GM12874 (cell line): ENCODE data around the gene TFIP11.

Experiments
- CTCF ChIP-seq: IDR thresholded peaks from 2 replicates; pipeline ENCODE4 v1.5.1; 2011; ENCODE audit warnings: low read depth, mild to moderate bottlenecking, control low read depth, low read length, moderate library complexity; ENCODE audit not compliant: insufficient read depth

TFIP11 gene

GRCh38 chr22:26541167-26541819 is 29.0 kb upstream of the TFIP11 start:
- TF ChIP-seq CTCF, result no peak

- no peak for TF ChIP-seq CTCF
These were observed 27.8 kb upstream of the TFIP11 start for GRCh38 chr22:26540119-26540518.

GRCh38 chr22:26536762-26537134 is 24.5 kb upstream of the TFIP11 start:
- TF ChIP-seq CTCF, result no peak

- TF ChIP-seq CTCF, result no peak
These were observed 23.9 kb upstream of the TFIP11 start for GRCh38 chr22:26536056-26536761.

- TF ChIP-seq CTCF, result no peak
These were observed 23.3 kb upstream of the TFIP11 start for GRCh38 chr22:26535603-26535908.

- TF ChIP-seq CTCF, result no peak
These were observed 22.8 kb upstream of the TFIP11 start for GRCh38 chr22:26534874-26535602.

GRCh38 chr22:26534171-26534855 is 22.0 kb upstream of the TFIP11 start:
- no peak for TF ChIP-seq CTCF
